HG03280 (cell line): ENCODE measurements around the gene BIVM.
"Not testable (repeated sequence)": the region's sequence is repeated elsewhere in the genome, so short reads cannot be mapped to it uniquely, and the experiment has no call there.

Experiments used
- ATAC-seq: cut with Tn5 transposase; IDR thresholded peaks from one replicate; pipeline ENCODE4 v1.9.1; 2021; ENCODE audit warnings: mild to moderate bottlenecking, moderate library complexity; ENCODE audit not compliant: unreplicated experiment

Gene BIVM

GRCh38 chr13:102798581-102799425, at the start of gene BIVM, which contains the start of gene POGLUT2:
TSS of gene BIVM (plus strand) at chr13:102799119. CDS start at chr13:102807268, 8,149 bp downstream.
TSS of gene POGLUT2 (minus strand) at chr13:102798976. CDS start at chr13:102798670, 306 bp downstream.
- ATAC-seq = peak; percentile 80

GRCh38 chr13:102751886-102752285, 47.0 kb upstream of the BIVM start:
- no peak for ATAC-seq

- no peak for ATAC-seq
Observed at GRCh38 chr13:102757006-102757405, 41.9 kb upstream of the BIVM start.

GRCh38 chr13:102758842-102759241, 40.1 kb upstream of the BIVM start:
- ATAC-seq = no peak

- no peak for ATAC-seq
Observed at GRCh38 chr13:102761071-102761470, 37.8 kb upstream of the BIVM start.

GRCh38 chr13:102763741-102764140, 35.2 kb upstream of the BIVM start:
- no peak for ATAC-seq

GRCh38 chr13:102768909-102769308, 30.0 kb upstream of the BIVM start:
- no peak for ATAC-seq

GRCh38 chr13:102769679-102770078, 29.2 kb upstream of the BIVM start:
- no peak for ATAC-seq

GRCh38 chr13:102770435-102770834, 28.5 kb upstream of the BIVM start:
- no peak for ATAC-seq

GRCh38 chr13:102771298-102772041, 27.4 kb upstream of the BIVM start:
- ATAC-seq = no peak

GRCh38 chr13:102772042-102772425, 26.9 kb upstream of the BIVM start:
- ATAC-seq = no peak

- peak; percentile 95 for ATAC-seq
Observed at GRCh38 chr13:102773441-102774213, 25.3 kb upstream of the BIVM start, which contains the start of gene TEX30. TSS of gene TEX30 (minus strand) at chr13:102773786. CDS start at chr13:102770026, 3,760 bp downstream.

GRCh38 chr13:102774214-102774568, 24.7 kb upstream of the BIVM start:
- ATAC-seq = no peak

- no peak for ATAC-seq
Observed at GRCh38 chr13:102774591-102775520, 24.1 kb upstream of the BIVM start.

GRCh38 chr13:102776271-102776670, 22.6 kb upstream of the BIVM start:
- no peak for ATAC-seq

GRCh38 chr13:102777736-102778135, 21.2 kb upstream of the BIVM start:
- no peak for ATAC-seq

- no peak for ATAC-seq
Observed at GRCh38 chr13:102779436-102780159, 19.3 kb upstream of the BIVM start.

GRCh38 chr13:102780656-102781055, 18.3 kb upstream of the BIVM start:
- ATAC-seq = not testable (repeated sequence)

- ATAC-seq = no peak
Observed at GRCh38 chr13:102781591-102781990, 17.3 kb upstream of the BIVM start.
